PC-3 (cell line): ENCODE measurements around the gene ZNF532. TPM values are rescaled to one million over a fixed set of nuclear protein-coding genes. Genes with fewer than 3 reads are reported as not detected.

Experiments
- ATAC-seq: fragments of 200-7000 bp; cut with Tn5 transposase; 2 replicates; pipeline ENCODE4 v1.9.1; 2020; ENCODE audit warnings: mild to moderate bottlenecking, moderate library complexity
- BruUV-seq: library from RNA; stranded (reverse); fragments of 400-500 nt; replicated peaks from 2 replicates; lab custom pipeline; 2021; lab: Mats Ljungman, UMichigan
- CTCF ChIA-PET: fragments of 300-600 bp; sonication (Branson Sonifier 250); formaldehyde crosslinking; loops from one replicate; lab custom pipeline; 2022; ENCODE audit warnings: antibody characterized with exemption; lab: Charles Lee
- POLR2A ChIA-PET: fragments of 300-600 bp; sonication (Branson Sonifier 250); formaldehyde crosslinking; loops from one replicate; lab custom pipeline; 2022; ENCODE audit warnings: antibody characterized with exemption; ENCODE audit not compliant: unreplicated experiment; lab: Charles Lee
- DNase-seq: peaks from one replicate; pipeline ENCODE4 v3.0.0-alpha.2; 2015
- H2AFZ ChIP-seq: fragments of 300-600 bp; sonication (generic); 2 replicates; pipeline ENCODE4 v1.6.0; 2016; ENCODE audit warnings: antibody characterized with exemption, low read length
- H3F3A ChIP-seq: fragments of 300-600 bp; sonication (generic); one replicate; pipeline ENCODE4 v1.6.0; 2017; ENCODE audit warnings: antibody characterized with exemption, low read length, control low read depth, mild to moderate bottlenecking; ENCODE audit not compliant: unreplicated experiment
- H3K27ac ChIP-seq: fragments of 300-600 bp; sonication (generic); 2 replicates; pipeline ENCODE4 v1.5.1; 2016; ENCODE audit warnings: mild to moderate bottlenecking, low read length
- H3K27me3 ChIP-seq: fragments of 300-600 bp; sonication (generic); 2 replicates; pipeline ENCODE4 v1.6.1; 2016; ENCODE audit warnings: low read length, mixed read lengths
- H3K36me3 ChIP-seq: fragments of 300-600 bp; sonication (generic); 2 replicates; pipeline ENCODE4 v1.6.1; 2016; ENCODE audit warnings: low read depth, mixed run types, low read length, mixed read lengths
- H3K4me1 ChIP-seq: fragments of 300-600 bp; sonication (generic); 2 replicates; pipeline ENCODE4 v1.5.1; 2016; ENCODE audit warnings: low read length; ENCODE audit not compliant: insufficient read depth
- H3K4me2 ChIP-seq: fragments of 300-600 bp; sonication (generic); 2 replicates; pipeline ENCODE4 v1.6.0; 2016; ENCODE audit warnings: low read length
- H3K4me3 ChIP-seq: fragments of 300-600 bp; sonication (generic); 2 replicates; pipeline ENCODE4 v1.5.1; 2016; ENCODE audit warnings: mild to moderate bottlenecking, low read length, mixed read lengths
- H3K79me2 ChIP-seq: fragments of 300-600 bp; sonication (generic); 2 replicates; pipeline ENCODE4 v1.6.1; 2017; ENCODE audit warnings: low read length, mixed read lengths
- H3K9ac ChIP-seq: fragments of 300-600 bp; sonication (generic); 2 replicates; pipeline ENCODE4 v1.6.0; 2016; ENCODE audit warnings: mild to moderate bottlenecking, low read length
- H3K9me2 ChIP-seq: fragments of 300-600 bp; sonication (generic); replicated peaks from 2 replicates; pipeline ENCODE4 v1.6.1; 2016; ENCODE audit warnings: mixed run types, low read length, mixed read lengths
- H3K9me3 ChIP-seq: fragments of 300-600 bp; sonication (generic); 2 replicates; pipeline ENCODE4 v1.6.1; 2016; ENCODE audit warnings: low read length, mixed read lengths
- H4K20me1 ChIP-seq: fragments of 300-600 bp; sonication (generic); 2 replicates; pipeline ENCODE4 v1.6.1; 2016; ENCODE audit warnings: low read length, mixed read lengths
- CTCF ChIP-seq: fragments of 300-600 bp; sonication (generic); conservative IDR thresholded peaks from 2 replicates; pipeline ENCODE4 v1.5.1; 2017; ENCODE audit warnings: antibody characterized with exemption, low read depth, mild to moderate bottlenecking, low read length
- EZH2 ChIP-seq: fragments of 300-600 bp; sonication (generic); IDR thresholded peaks from one replicate; pipeline ENCODE4 v1.6.1; 2017; ENCODE audit warnings: antibody characterized with exemption, mild to moderate bottlenecking, low read length; ENCODE audit not compliant: unreplicated experiment
- EZH2phosphoT487 ChIP-seq: fragments of 300-600 bp; sonication (generic); IDR thresholded peaks from 2 replicates; pipeline ENCODE4 v1.6.1; 2018; ENCODE audit warnings: mild to moderate bottlenecking, antibody characterized with exemption, low read length, borderline replicate concordance
- intact Hi-C: fragments of 100-400 bp; cut with micrococcal nuclease; formaldehyde crosslinking; loops from 2 replicates; pipeline ENCODE4 v1.9.0; 2023
- total RNA-seq: library from RNA; depleted of rRNA; stranded (reverse); fragments of >200 nt; gene quantifications from 2 replicates; pipeline ENCODE4 v1.2.3, GENCODE V29; 2014

ZNF532 gene
- total RNA-seq, 1 experiment from 2014 or later = 47.3 TPM

- ATAC-seq = no peak; the same call in 1 of the 2 replicates
These were observed 21.5 kb upstream of the ZNF532 start for GRCh38 chr18:58842978-58843687.

GRCh38 chr18:58843688-58844035 is 21.0 kb upstream of the ZNF532 start:
- Histone ChIP-seq H3K9ac (no peak overlapping the region), H3K4me2 (no peak overlapping the region), H2AFZ (0 out of 2 replicates have a peak overlapping the region, but pooled peaks have one; percentile 23), H3K79me2 (no peaks in the 10 kb centered on the region), H3K4me3 (no peak overlapping the region), H3K27ac (no peak overlapping the region), H3F3A (no peaks in the 10 kb centered on the region), H3K9me3 (0 out of 2 replicates have a peak, but pooled peaks cover 4% of the 10 kb centered on the region), H4K20me1 (no peaks in the 10 kb centered on the region), H3K4me1 (peaks cover 4% of the 10 kb centered on the region; the same call in 1 of the 2 replicates), H3K27me3 (no peaks in the 10 kb centered on the region), H3K36me3 (no peaks in the 10 kb centered on the region), H3K9me2 (no peaks in the 10 kb centered on the region)
- POLR2A ChIA-PET = interaction anchor here (0.6 to 0.7 kb wide), 2 partner anchors 55 to 623 kb away, joined by 3 to 11 read pairs; no protein-coding TSS in a partner anchor
- TF ChIP-seq EZH2 = no peak
- no peak for TF ChIP-seq EZH2phosphoT487
- ATAC-seq (peak; percentile 50; the same call in 1 of the 2 replicates), DNase-seq (no peak)
- CTCF ChIA-PET = no interaction called here
- intact Hi-C loops = no loop called here
- no TSS peak for BruUV-seq

More at GRCh38 chr18:58842978-58843687, 21.5 kb upstream of the ZNF532 start:
- DNase-seq = no peak
- H3K79me2 ChIP-seq = no peaks in the 10 kb centered on the region
- no peaks in the 10 kb centered on the region for H4K20me1 ChIP-seq
- no TSS peak for BruUV-seq
- H3K36me3 ChIP-seq = no peaks in the 10 kb centered on the region
- no peak for TF ChIP-seq CTCF
- no peak for TF ChIP-seq EZH2
- TF ChIP-seq EZH2phosphoT487 = no peak
- no peaks in the 10 kb centered on the region for H3K4me1 ChIP-seq
- H2AFZ ChIP-seq = 0 out of 2 replicates have a peak overlapping the region, but pooled peaks have one; percentile 23
- intact Hi-C loops = no loop called here
- H3K4me3 ChIP-seq = no peak overlapping the region
- 0 out of 2 replicates have a peak, but pooled peaks cover 4% of the 10 kb centered on the region for H3K9me3 ChIP-seq
- no peak overlapping the region for H3K4me2 ChIP-seq
- H3K27me3 ChIP-seq = no peaks in the 10 kb centered on the region
- H3K9me2 ChIP-seq = no peaks in the 10 kb centered on the region
- POLR2A ChIA-PET = interaction anchor here (0.6 kb wide), 1 partner anchor 622 kb away, joined by 3 read pairs; no protein-coding TSS in a partner anchor
- no peak overlapping the region for H3K9ac ChIP-seq
- no peak overlapping the region for H3K27ac ChIP-seq
- CTCF ChIA-PET = no interaction called here
- H3F3A ChIP-seq = no peaks in the 10 kb centered on the region

DNA sequence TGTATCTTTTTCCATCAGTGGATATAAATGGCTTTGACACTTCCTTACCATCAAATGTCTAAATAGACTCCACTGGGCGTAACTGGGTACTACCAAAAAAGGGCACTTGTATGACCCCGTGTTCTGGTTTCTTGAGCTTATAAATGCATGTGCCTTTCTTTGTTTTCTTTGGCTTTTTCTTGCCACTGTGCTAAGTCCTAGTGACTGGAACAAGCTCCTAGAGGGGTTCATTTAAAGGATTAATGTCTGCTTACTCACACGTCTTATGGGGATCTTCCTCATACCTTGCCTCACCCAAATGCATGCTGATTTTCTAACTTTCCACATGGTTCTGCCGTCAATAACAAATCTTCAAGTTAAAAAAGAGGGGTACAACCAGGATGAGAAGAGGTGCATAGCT is 19.8 kb upstream of the ZNF532 start:
- Histone ChIP-seq H4K20me1 (no peaks in the 10 kb centered on the region), H3K79me2 (no peaks in the 10 kb centered on the region), H3K27ac (no peak overlapping the region), H3K4me1 (peaks cover 16% of the 10 kb centered on the region), H3K9me2 (no peaks in the 10 kb centered on the region), H3F3A (peaks cover 2% of the 10 kb centered on the region), H3K9ac (no peak overlapping the region), H3K36me3 (no peaks in the 10 kb centered on the region), H2AFZ (no peak overlapping the region), H3K27me3 (no peaks in the 10 kb centered on the region), H3K4me3 (no peak overlapping the region), H3K4me2 (no peak overlapping the region), H3K9me3 (0 out of 2 replicates have a peak, but pooled peaks cover under 1% of the 10 kb centered on the region)
- intact Hi-C loops = no loop called here
- BruUV-seq = no TSS peak
- TF ChIP-seq EZH2 (no peak), EZH2phosphoT487 (no peak), CTCF (no peak)
- DNase-seq (no peak), ATAC-seq (no peak)
- ChIA-PET CTCF (no interaction called here), POLR2A (no interaction called here)
